HL-60 (cell line): ENCODE measurements around the gene CASD1.

ENCODE experiments used
- DNase-seq, 2 experiments: peaks; one replicate each; pipeline ENCODE4 v3.0.0-alpha.2; 2010 to 2020; ENCODE audit warnings: low read depth in 1 of 2, low spot score in 1 of 2
- H3K27ac ChIP-seq: fragments of 250-450 bp; sonication (Bioruptor Pico); replicated peaks from 2 replicates; pipeline ENCODE4 v1.5.1; 2020; ENCODE audit warnings: mild to moderate bottlenecking, moderate library complexity
- H3K27me3 ChIP-seq: fragments of 250-450 bp; sonication (Bioruptor Pico); 2 replicates; pipeline ENCODE4 v1.5.1; 2021; ENCODE audit warnings: mild to moderate bottlenecking, moderate library complexity; ENCODE audit not compliant: insufficient read depth, poor library complexity, severe bottlenecking
- H3K4me3 ChIP-seq: replicated peaks from 2 replicates; pipeline ENCODE4 v1.5.1; 2011; ENCODE audit warnings: mild to moderate bottlenecking, control low read depth, low read length; ENCODE audit not compliant: insufficient read depth
- CTCF ChIP-seq: IDR thresholded peaks from one replicate; pipeline ENCODE4 v1.5.1; 2011; ENCODE audit warnings: low read length, control low read depth, inconsistent platforms; ENCODE audit not compliant: insufficient read depth
- GABPA ChIP-seq: IDR thresholded peaks from 2 replicates; pipeline ENCODE4 v1.6.1; 2012; ENCODE audit warnings: low read depth
- POLR2AphosphoS5 ChIP-seq: IDR thresholded peaks from 2 replicates; pipeline ENCODE4 v1.6.1; 2012; ENCODE audit warnings: low read depth
- REST ChIP-seq: IDR thresholded peaks from 2 replicates; pipeline ENCODE4 v1.6.1; 2012; ENCODE audit warnings: low read depth; ENCODE audit not compliant: insufficient replicate concordance
- SPI1 ChIP-seq: IDR thresholded peaks from 2 replicates; pipeline ENCODE4 v1.6.1; 2012; ENCODE audit warnings: low read depth, mild to moderate bottlenecking, borderline replicate concordance

The CASD1 gene

GRCh38 chr7:94562525-94562924, 52.9 kb downstream of the CASD1 start:
- TF ChIP-seq REST = no peak
- no peak for TF ChIP-seq CTCF
- TF ChIP-seq SPI1 = no peak
- 0 out of 2 replicates have a peak, but pooled peaks have one; percentile 27 for TF ChIP-seq POLR2AphosphoS5
- TF ChIP-seq GABPA = no peak

GRCh38 chr7:94565247-94565894, 55.8 kb downstream of the CASD1 start:
- H3K27ac ChIP-seq = no peak overlapping the region
- H3K27me3 ChIP-seq = no peaks in the 10 kb centered on the region
- DNase-seq = no peak
- H3K4me3 ChIP-seq = no peak overlapping the region
- TF ChIP-seq CTCF = no peak
- no peak for TF ChIP-seq REST
- TF ChIP-seq SPI1 = no peak
- no peak for TF ChIP-seq POLR2AphosphoS5
- TF ChIP-seq GABPA = no peak

More at GRCh38 chr7:94562525-94562924, 52.9 kb downstream of the CASD1 start:
- H3K4me3 ChIP-seq = no peak overlapping the region
- no peaks in the 10 kb centered on the region for H3K27me3 ChIP-seq
- peak in 1 of 2 experiments; percentile 35 for DNase-seq
- H3K27ac ChIP-seq = peak overlapping the region; percentile 18; the same call in 1 of the 2 replicates

GRCh38 chr7:94567396-94567795, 57.8 kb downstream of the CASD1 start:
- Histone ChIP-seq H3K27me3 (no peaks in the 10 kb centered on the region), H3K27ac (no peak overlapping the region), H3K4me3 (no peak overlapping the region)
- no peak for DNase-seq
- no peak for TF ChIP-seq POLR2AphosphoS5
- TF ChIP-seq REST = no peak
- no peak for TF ChIP-seq CTCF
- TF ChIP-seq GABPA = no peak
